Vagina (tissue), 2 donors: ENCODE data around the gene GIMD1. TPM values are rescaled to one million over a fixed set of nuclear protein-coding genes. Genes with fewer than 3 reads are reported as not detected.

ENCODE experiments used
- DNase-seq, 2 donors: peaks; one replicate each; pipeline ENCODE4 v3.0.0-alpha.2; 2017; ENCODE audit errors: extremely low spot score in 2 of 2
- H3K27ac ChIP-seq: fragments of 200-600 bp; sonication (generic); one replicate; pipeline ENCODE4 v1.5.1; 2019
- H3K27me3 ChIP-seq: fragments of 200-600 bp; sonication (generic); one replicate; pipeline ENCODE4 v1.5.1; 2019
- H3K36me3 ChIP-seq, 2 donors: fragments of 200-600 bp; sonication (generic); one replicate each; pipeline ENCODE4 v1.5.1; 2017 to 2019
- H3K4me1 ChIP-seq: fragments of 200-600 bp; sonication (generic); one replicate; pipeline ENCODE4 v1.5.1; 2019
- H3K4me3 ChIP-seq, 2 donors: fragments of 200-600 bp; sonication (generic); 1 replicate in 1 of 2; 2 replicates in 1 of 2; pipeline ENCODE4 v1.5.1; 2016 to 2019
- H3K9me3 ChIP-seq: fragments of 200-600 bp; sonication (generic); one replicate; pipeline ENCODE4 v1.5.1; 2019
- POLR2A ChIP-seq, 2 donors: fragments of 450-650 bp; IDR thresholded peaks; one replicate each; pipeline ENCODE4 v1.6.1; 2017; ENCODE audit warnings: antibody characterized with exemption in 2 of 2, mild to moderate bottlenecking in 2 of 2, moderate library complexity in 2 of 2
- POLR2AphosphoS5 ChIP-seq, 2 donors: sonication (generic); formaldehyde crosslinking; IDR thresholded peaks; one replicate each; pipeline ENCODE4 v1.9.0; 2017; ENCODE audit warnings: antibody characterized with exemption in 2 of 2, mild to moderate bottlenecking in 2 of 2, low read depth in 1 of 2; ENCODE audit not compliant: insufficient read depth in 1 of 2
- intact Hi-C: fragments of 100-400 bp; cut with DNase I; formaldehyde crosslinking; loops from one replicate; pipeline ENCODE4 v1.15.1; 2023
- total RNA-seq: library from RNA; depleted of rRNA; stranded (reverse); fragments of >200 nt; gene quantifications from one replicate; pipeline ENCODE4 v1.2.3, GENCODE V29; 2016
- TF ChIP-seq, protein P1 (sequence below), 3 experiments: fragments of 450-650 bp in 2 of 3; fragments of 200-600 bp in 1 of 3; sonication (generic) in 1 of 3; IDR thresholded peaks; one replicate each; pipeline ENCODE4 v1.5.1; 2017 to 2019; ENCODE audit warnings: antibody characterized with exemption in 3 of 3, mild to moderate bottlenecking in 2 of 3, moderate library complexity in 2 of 3

The GIMD1 gene
- total RNA-seq, 1 donor from 2014 or later, result not detected

GRCh38 chr4:106365613-106366012 is 3.0 kb downstream of the GIMD1 start:
- Histone ChIP-seq H3K4me1 (no peaks in the 10 kb centered on the region), H3K9me3 (no peaks in the 10 kb centered on the region), H3K27ac (no peak overlapping the region), H3K36me3 (no peaks in the 10 kb centered on the region), H3K27me3 (no peaks in the 10 kb centered on the region), H3K4me3 (no peak overlapping the region)
- TF ChIP-seq, protein P1, sequence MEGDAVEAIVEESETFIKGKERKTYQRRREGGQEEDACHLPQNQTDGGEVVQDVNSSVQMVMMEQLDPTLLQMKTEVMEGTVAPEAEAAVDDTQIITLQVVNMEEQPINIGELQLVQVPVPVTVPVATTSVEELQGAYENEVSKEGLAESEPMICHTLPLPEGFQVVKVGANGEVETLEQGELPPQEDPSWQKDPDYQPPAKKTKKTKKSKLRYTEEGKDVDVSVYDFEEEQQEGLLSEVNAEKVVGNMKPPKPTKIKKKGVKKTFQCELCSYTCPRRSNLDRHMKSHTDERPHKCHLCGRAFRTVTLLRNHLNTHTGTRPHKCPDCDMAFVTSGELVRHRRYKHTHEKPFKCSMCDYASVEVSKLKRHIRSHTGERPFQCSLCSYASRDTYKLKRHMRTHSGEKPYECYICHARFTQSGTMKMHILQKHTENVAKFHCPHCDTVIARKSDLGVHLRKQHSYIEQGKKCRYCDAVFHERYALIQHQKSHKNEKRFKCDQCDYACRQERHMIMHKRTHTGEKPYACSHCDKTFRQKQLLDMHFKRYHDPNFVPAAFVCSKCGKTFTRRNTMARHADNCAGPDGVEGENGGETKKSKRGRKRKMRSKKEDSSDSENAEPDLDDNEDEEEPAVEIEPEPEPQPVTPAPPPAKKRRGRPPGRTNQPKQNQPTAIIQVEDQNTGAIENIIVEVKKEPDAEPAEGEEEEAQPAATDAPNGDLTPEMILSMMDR (IDR thresholded peaks at IDR 0.05), result no peak
- TF ChIP-seq POLR2AphosphoS5 (IDR thresholded peaks at IDR 0.05; ENCODE audit: insufficient read depth in 1 of 2, low read depth in 1 of 2), result no peak
- no peak for TF ChIP-seq POLR2A (IDR thresholded peaks at IDR 0.05)
- no peak for DNase-seq
- intact Hi-C loops, result no loop called here

DNA sequence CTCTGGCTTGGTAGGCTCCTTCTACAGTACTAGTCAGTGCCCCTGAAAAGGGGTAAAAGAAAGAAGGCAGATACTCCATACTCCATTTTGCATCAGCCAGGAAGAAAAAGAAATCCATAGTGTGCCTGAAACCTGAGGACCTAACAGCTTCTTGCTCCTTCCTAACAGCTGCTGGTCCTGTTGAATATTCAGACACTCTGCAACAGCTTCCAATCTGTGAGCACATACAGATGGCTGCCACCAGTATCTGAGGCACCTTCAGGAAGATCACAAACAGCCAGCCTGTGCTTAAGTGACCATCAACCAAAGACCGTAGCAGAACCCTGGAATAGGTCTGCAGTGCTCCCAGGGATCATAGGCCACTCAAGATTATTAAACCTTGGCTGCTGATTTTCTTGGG is 4.3 kb downstream of the GIMD1 start:
- intact Hi-C loops, result no loop called here
- Histone ChIP-seq H3K4me3 (no peak overlapping the region), H3K9me3 (no peaks in the 10 kb centered on the region), H3K27me3 (no peaks in the 10 kb centered on the region), H3K4me1 (no peaks in the 10 kb centered on the region), H3K36me3 (no peaks in the 10 kb centered on the region), H3K27ac (no peak overlapping the region)
- DNase-seq, result no peak
- TF ChIP-seq, protein P1 (IDR thresholded peaks at IDR 0.05), result no peak
- no peak for TF ChIP-seq POLR2A (IDR thresholded peaks at IDR 0.05)
- TF ChIP-seq POLR2AphosphoS5 (IDR thresholded peaks at IDR 0.05; ENCODE audit: insufficient read depth in 1 of 2, low read depth in 1 of 2), result no peak

DNA sequence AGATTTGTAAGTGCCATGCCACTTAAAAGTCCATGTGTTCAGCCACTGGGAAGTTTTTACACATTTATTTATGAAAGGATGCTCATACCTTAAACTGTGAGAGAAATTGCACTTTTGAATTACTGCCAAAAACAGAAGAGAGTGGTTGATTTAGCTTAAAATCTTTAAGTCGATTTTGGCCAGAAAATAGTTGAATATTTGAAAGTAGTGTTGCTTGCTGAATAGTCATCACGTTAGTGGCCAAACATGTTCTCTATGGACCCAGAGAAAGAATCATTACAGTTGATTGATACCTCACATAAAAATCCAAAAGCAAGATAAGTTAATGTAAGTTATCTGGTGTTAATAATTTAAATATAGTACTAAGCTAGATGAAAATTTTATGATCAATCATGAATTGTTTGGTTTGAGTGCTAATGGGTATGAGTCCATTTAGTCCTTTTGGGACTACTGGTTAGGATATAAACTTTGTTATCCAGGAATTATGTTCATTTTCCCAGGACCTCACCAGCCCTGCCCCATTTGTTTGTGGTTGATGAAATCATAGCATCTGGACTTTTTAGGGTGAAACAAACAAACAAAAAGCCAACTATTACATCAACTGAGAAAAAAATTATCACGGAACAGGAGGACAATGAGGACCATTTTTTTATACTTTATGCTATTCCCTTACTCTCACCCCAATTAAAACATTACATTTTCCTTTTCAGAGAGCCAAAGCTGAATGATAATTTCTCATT is 6.3 kb downstream of the GIMD1 start:
- Histone ChIP-seq H3K27me3 (no peaks in the 10 kb centered on the region), H3K9me3 (no peaks in the 10 kb centered on the region), H3K27ac (no peak overlapping the region), H3K36me3 (no peaks in the 10 kb centered on the region), H3K4me3 (no peak overlapping the region), H3K4me1 (no peaks in the 10 kb centered on the region)
- TF ChIP-seq, protein P1 (IDR thresholded peaks at IDR 0.05), result no peak
- TF ChIP-seq POLR2AphosphoS5 (IDR thresholded peaks at IDR 0.05; ENCODE audit: insufficient read depth in 1 of 2, low read depth in 1 of 2) (no peak), POLR2A (IDR thresholded peaks at IDR 0.05) (no peak)
- intact Hi-C loops, result no loop called here
- no peak for DNase-seq

GRCh38 chr4:106358899-106359298 is 9.7 kb downstream of the GIMD1 start:
- intact Hi-C loops, result no loop called here
- TF ChIP-seq POLR2A (IDR thresholded peaks at IDR 0.05) (no peak), POLR2AphosphoS5 (IDR thresholded peaks at IDR 0.05; ENCODE audit: insufficient read depth in 1 of 2, low read depth in 1 of 2) (no peak)
- TF ChIP-seq, protein P1 (IDR thresholded peaks at IDR 0.05), result no peak

DNA sequence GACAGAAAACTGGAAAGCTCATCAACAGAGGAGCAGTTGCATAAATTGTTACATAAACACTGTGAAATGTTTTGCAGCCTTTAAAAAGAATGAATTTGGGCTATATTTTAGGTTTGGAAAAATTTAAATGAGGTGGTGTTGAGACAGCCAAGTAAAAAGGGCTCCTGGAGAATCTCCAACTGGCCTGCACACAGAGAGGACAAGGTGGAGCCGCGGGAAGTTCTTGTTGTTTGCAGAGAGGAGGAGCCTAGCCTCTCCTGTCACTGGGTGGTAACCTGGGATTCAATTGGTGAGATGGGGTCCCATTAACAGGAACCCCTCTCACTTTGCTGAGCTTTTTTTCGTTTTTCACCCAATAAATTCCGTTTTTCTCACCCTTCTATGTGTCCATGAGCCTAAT is 13.4 kb downstream of the GIMD1 start:
- peaks cover 0 to 3% of the 10 kb centered on the region in 2 donors for H3K36me3 ChIP-seq

More at GRCh38 chr4:106358899-106359298, 9.7 kb downstream of the GIMD1 start:
- Histone ChIP-seq H3K36me3 (no peaks in the 10 kb centered on the region), H3K27ac (no peak overlapping the region), H3K9me3 (no peaks in the 10 kb centered on the region), H3K4me1 (no peaks in the 10 kb centered on the region), H3K4me3 (no peak overlapping the region), H3K27me3 (no peaks in the 10 kb centered on the region)
- no peak for DNase-seq

More for the DNA sequence above, 13.4 kb downstream of the GIMD1 start:
- TF ChIP-seq POLR2A (IDR thresholded peaks at IDR 0.05) (no peak), POLR2AphosphoS5 (IDR thresholded peaks at IDR 0.05; ENCODE audit: insufficient read depth in 1 of 2, low read depth in 1 of 2) (no peak)
- TF ChIP-seq, protein P1 (IDR thresholded peaks at IDR 0.05), result no peak
- Histone ChIP-seq H3K4me3 (no peak overlapping the region), H3K27ac (no peak overlapping the region), H3K27me3 (no peaks in the 10 kb centered on the region), H3K9me3 (no peaks in the 10 kb centered on the region), H3K4me1 (no peaks in the 10 kb centered on the region)
- no peak for DNase-seq
- intact Hi-C loops, result no loop called here
